ENCODE measurements around the gene KATNA1. TPM values are rescaled to one million over a fixed set of nuclear protein-coding genes. Genes with fewer than 3 reads are reported as not detected.

Gene KATNA1
- total RNA-seq, 1 experiment from 2014 or later = 20.6 TPM

DNA sequence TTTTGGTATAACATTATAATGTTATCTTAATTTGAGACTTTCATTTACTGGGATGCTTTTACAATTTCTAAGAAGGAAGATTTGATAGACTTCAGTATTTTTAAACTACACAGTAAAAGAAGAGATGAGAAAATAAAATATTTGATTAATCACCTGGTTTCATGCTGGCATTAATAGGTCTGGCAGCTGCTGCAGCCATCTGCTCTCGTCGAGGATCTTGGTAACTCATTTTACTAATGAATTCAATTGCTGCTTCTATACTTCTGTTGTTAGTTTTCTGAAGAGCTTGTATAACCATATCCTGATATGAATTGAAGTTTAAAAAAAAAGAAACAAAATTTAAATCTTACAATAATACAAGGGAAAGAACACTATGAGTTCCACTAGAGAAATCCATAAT is 46.4 kb upstream of the KATNA1 start:
- Histone ChIP-seq H4K20me1 (ENCODE audit: insufficient read depth) (peaks cover 15% of the 10 kb centered on the region; the same call in 1 of the 2 replicates), H3K4me3 (replicated peaks in 1 of 2; ENCODE audit: low read depth in 1 of 2, low read length in 2 of 2) (no peak overlapping the region), H3K36me3 (ENCODE audit: control insufficient read depth in 1 of 2, insufficient read depth in 2 of 2, low read length in 2 of 2) (peaks cover 9 to 11% of the 10 kb centered on the region in 2 experiments; a peak in 2 of 4 replicates), H2AFZ (ENCODE audit: low read depth, low read length, poor library complexity, severe bottlenecking) (no peak overlapping the region), H3K79me2 (ENCODE audit: insufficient read depth, low read length) (peaks cover 92% of the 10 kb centered on the region), H3K4me2 (ENCODE audit: low read length) (no peak overlapping the region), H3K9me3 (ENCODE audit: control insufficient read depth in 1 of 2, insufficient read depth in 1 of 2, low read depth in 1 of 2, low read length in 2 of 2) (no peaks in the 10 kb centered on the region), H3K27ac (ENCODE audit: low read depth, low read length) (no peak overlapping the region), H3K9me2 (ENCODE audit: insufficient read depth) (no peaks in the 10 kb centered on the region), H3K4me1 (ENCODE audit: control insufficient read depth in 1 of 2, insufficient read depth in 2 of 2, low read length in 2 of 2) (no peaks in the 10 kb centered on the region), H3K9ac (ENCODE audit: low read length) (no peak overlapping the region), H3K27me3 (ENCODE audit: insufficient read depth, low read length) (no peaks in the 10 kb centered on the region)
- ATAC-seq (no peak), DNase-seq (ENCODE audit: low read depth, low spot score) (no peak)
- POLR2A ChIA-PET = no interaction called here
- intact Hi-C loops (cut with micrococcal nuclease) = no loop called here
- no TSS peak for BruUV-seq (replicated peaks)
- RAD21 ChIA-PET (ENCODE audit: low non-redundant PET in 1 of 2, low total read pairs in 2 of 2, uncharacterized antibody in 2 of 2, unreplicated experiment in 2 of 2) = no interaction called here
- TF ChIP-seq POLR2A (IDR thresholded peaks at IDR 0.05; ENCODE audit: borderline replicate concordance, extremely low read depth, insufficient read depth, insufficient read length) (no peak), ZFX (IDR thresholded peaks at IDR 0.05) (no peak), CEBPB (IDR thresholded peaks at IDR 0.05; ENCODE audit: low read depth) (no peak), SP1 (IDR thresholded peaks at IDR 0.05; ENCODE audit: low read depth) (no peak), SIN3A (IDR thresholded peaks at IDR 0.05; ENCODE audit: low read depth) (no peak), CBX3 (IDR thresholded peaks at IDR 0.05; ENCODE audit: low read depth) (no peak), FOSL1 (IDR thresholded peaks at IDR 0.05; ENCODE audit: low read depth) (no peak), TCF7L2 (IDR thresholded peaks at IDR 0.05; ENCODE audit: borderline replicate concordance, extremely low read depth, insufficient read depth, insufficient read length) (no peak), RAD21 (IDR thresholded peaks at IDR 0.05; ENCODE audit: low read depth) (no peak), ELF1 (IDR thresholded peaks at IDR 0.05; ENCODE audit: borderline replicate concordance, low read depth) (no peak), POLR2AphosphoS5 (IDR thresholded peaks at IDR 0.05; ENCODE audit: low read depth, low read length) (no peak), JUND (IDR thresholded peaks at IDR 0.05) (no peak), YY1 (IDR thresholded peaks at IDR 0.05; ENCODE audit: extremely low read depth, insufficient replicate concordance, low read depth, low read length) (no peak), EGR1 (IDR thresholded peaks at IDR 0.05; ENCODE audit: low read depth) (no peak)
- TF ChIP-seq, protein P1, sequence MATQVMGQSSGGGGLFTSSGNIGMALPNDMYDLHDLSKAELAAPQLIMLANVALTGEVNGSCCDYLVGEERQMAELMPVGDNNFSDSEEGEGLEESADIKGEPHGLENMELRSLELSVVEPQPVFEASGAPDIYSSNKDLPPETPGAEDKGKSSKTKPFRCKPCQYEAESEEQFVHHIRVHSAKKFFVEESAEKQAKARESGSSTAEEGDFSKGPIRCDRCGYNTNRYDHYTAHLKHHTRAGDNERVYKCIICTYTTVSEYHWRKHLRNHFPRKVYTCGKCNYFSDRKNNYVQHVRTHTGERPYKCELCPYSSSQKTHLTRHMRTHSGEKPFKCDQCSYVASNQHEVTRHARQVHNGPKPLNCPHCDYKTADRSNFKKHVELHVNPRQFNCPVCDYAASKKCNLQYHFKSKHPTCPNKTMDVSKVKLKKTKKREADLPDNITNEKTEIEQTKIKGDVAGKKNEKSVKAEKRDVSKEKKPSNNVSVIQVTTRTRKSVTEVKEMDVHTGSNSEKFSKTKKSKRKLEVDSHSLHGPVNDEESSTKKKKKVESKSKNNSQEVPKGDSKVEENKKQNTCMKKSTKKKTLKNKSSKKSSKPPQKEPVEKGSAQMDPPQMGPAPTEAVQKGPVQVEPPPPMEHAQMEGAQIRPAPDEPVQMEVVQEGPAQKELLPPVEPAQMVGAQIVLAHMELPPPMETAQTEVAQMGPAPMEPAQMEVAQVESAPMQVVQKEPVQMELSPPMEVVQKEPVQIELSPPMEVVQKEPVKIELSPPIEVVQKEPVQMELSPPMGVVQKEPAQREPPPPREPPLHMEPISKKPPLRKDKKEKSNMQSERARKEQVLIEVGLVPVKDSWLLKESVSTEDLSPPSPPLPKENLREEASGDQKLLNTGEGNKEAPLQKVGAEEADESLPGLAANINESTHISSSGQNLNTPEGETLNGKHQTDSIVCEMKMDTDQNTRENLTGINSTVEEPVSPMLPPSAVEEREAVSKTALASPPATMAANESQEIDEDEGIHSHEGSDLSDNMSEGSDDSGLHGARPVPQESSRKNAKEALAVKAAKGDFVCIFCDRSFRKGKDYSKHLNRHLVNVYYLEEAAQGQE (IDR thresholded peaks at IDR 0.05; ENCODE audit: low read depth) = no peak
- TF ChIP-seq, protein P2, sequence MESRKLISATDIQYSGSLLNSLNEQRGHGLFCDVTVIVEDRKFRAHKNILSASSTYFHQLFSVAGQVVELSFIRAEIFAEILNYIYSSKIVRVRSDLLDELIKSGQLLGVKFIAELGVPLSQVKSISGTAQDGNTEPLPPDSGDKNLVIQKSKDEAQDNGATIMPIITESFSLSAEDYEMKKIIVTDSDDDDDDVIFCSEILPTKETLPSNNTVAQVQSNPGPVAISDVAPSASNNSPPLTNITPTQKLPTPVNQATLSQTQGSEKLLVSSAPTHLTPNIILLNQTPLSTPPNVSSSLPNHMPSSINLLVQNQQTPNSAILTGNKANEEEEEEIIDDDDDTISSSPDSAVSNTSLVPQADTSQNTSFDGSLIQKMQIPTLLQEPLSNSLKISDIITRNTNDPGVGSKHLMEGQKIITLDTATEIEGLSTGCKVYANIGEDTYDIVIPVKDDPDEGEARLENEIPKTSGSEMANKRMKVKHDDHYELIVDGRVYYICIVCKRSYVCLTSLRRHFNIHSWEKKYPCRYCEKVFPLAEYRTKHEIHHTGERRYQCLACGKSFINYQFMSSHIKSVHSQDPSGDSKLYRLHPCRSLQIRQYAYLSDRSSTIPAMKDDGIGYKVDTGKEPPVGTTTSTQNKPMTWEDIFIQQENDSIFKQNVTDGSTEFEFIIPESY (IDR thresholded peaks at IDR 0.05; ENCODE audit: extremely low read depth, insufficient replicate concordance, low read length) = no peak
- TF ChIP-seq, protein P3, sequence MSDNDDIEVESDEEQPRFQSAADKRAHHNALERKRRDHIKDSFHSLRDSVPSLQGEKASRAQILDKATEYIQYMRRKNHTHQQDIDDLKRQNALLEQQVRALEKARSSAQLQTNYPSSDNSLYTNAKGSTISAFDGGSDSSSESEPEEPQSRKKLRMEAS (IDR thresholded peaks at IDR 0.05) = no peak
- TF ChIP-seq, protein P4, sequence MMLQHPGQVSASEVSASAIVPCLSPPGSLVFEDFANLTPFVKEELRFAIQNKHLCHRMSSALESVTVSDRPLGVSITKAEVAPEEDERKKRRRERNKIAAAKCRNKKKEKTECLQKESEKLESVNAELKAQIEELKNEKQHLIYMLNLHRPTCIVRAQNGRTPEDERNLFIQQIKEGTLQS (IDR thresholded peaks at IDR 0.05) = no peak
- CTCF ChIA-PET = no interaction called here
